Chondrocyte (in vitro differentiated cells): Measurements from ENCODE around the gene SLC4A3. TPM values are rescaled to one million over a fixed set of nuclear protein-coding genes. Genes with fewer than 3 reads are reported as not detected.
A peak's percentile ranks its signal among the peaks of the same experiment; 100 is the strongest.

ENCODE experiments used
- DNase-seq: peaks from one replicate; pipeline ENCODE4 v3.0.0; 2021; ENCODE audit warnings: mixed read lengths, low spot score
- H3K27ac Mint-ChIP-seq: one replicate; pipeline ENCODE4 v1.8.0; 2021; ENCODE audit warnings: mild to moderate bottlenecking, moderate library complexity, mixed read lengths; ENCODE audit not compliant: unreplicated experiment
- H3K27me3 Mint-ChIP-seq: 2 replicates; pipeline ENCODE4 v1.8.0; 2021; ENCODE audit warnings: low read depth, mixed read lengths
- H3K36me3 Mint-ChIP-seq: 2 replicates; pipeline ENCODE4 v1.8.0; 2021; ENCODE audit warnings: low read depth, mixed read lengths
- H3K4me1 Mint-ChIP-seq: 2 replicates; pipeline ENCODE4 v1.8.0; 2021; ENCODE audit warnings: low read depth, mild to moderate bottlenecking, mixed read lengths
- H3K4me3 Mint-ChIP-seq: one replicate; pipeline ENCODE4 v1.8.0; 2021; ENCODE audit warnings: mild to moderate bottlenecking, moderate library complexity, mixed read lengths; ENCODE audit not compliant: unreplicated experiment
- H3K9me3 Mint-ChIP-seq: 2 replicates; pipeline ENCODE4 v1.8.0; 2021; ENCODE audit warnings: low read depth, mixed read lengths
- total RNA-seq: library from RNA; stranded (reverse); gene quantifications from 3 replicates; pipeline ENCODE4 v1.2.1, GENCODE V29; 2021
- TF ChIP-seq, protein P1 (sequence below): fragments of 200-600 bp; sonication (generic); IDR thresholded peaks from 2 replicates; pipeline ENCODE4 v1.5.0; 2021; ENCODE audit warnings: antibody characterized with exemption, mild to moderate bottlenecking, moderate library complexity

SLC4A3 gene
- total RNA-seq, 1 donor from 2014 or later = 17.2 TPM

DNA sequence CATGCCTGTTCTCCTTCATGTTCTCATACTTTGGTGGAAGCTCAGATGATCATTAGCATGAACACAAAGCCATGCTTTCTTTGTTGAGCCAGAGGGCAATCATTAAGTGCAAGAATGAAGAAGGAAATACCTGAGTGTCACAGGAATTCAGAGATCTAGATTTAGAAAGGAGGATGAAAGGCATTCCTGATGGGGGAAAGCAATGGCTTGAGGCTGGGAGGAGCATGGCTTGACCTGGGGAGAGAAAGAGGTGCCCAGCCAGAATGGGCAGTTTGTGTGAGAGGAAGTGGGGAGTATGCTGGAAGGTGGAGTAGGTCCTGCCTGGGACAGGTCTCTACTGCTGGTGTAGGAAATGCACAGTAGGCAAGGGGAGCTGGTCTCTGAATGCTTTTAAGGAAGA is 35.1 kb downstream of the SLC4A3 start:
- Mint-ChIP-seq H3K27me3 (peaks cover 11% of the 10 kb centered on the region), H3K36me3 (no peaks in the 10 kb centered on the region), H3K4me3 (no peak overlapping the region), H3K9me3 (peaks cover 8% of the 10 kb centered on the region), H3K27ac (no peak overlapping the region), H3K4me1 (peaks cover 25% of the 10 kb centered on the region)
- no peak for DNase-seq
- TF ChIP-seq, protein P1, sequence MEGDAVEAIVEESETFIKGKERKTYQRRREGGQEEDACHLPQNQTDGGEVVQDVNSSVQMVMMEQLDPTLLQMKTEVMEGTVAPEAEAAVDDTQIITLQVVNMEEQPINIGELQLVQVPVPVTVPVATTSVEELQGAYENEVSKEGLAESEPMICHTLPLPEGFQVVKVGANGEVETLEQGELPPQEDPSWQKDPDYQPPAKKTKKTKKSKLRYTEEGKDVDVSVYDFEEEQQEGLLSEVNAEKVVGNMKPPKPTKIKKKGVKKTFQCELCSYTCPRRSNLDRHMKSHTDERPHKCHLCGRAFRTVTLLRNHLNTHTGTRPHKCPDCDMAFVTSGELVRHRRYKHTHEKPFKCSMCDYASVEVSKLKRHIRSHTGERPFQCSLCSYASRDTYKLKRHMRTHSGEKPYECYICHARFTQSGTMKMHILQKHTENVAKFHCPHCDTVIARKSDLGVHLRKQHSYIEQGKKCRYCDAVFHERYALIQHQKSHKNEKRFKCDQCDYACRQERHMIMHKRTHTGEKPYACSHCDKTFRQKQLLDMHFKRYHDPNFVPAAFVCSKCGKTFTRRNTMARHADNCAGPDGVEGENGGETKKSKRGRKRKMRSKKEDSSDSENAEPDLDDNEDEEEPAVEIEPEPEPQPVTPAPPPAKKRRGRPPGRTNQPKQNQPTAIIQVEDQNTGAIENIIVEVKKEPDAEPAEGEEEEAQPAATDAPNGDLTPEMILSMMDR = no peak

DNA sequence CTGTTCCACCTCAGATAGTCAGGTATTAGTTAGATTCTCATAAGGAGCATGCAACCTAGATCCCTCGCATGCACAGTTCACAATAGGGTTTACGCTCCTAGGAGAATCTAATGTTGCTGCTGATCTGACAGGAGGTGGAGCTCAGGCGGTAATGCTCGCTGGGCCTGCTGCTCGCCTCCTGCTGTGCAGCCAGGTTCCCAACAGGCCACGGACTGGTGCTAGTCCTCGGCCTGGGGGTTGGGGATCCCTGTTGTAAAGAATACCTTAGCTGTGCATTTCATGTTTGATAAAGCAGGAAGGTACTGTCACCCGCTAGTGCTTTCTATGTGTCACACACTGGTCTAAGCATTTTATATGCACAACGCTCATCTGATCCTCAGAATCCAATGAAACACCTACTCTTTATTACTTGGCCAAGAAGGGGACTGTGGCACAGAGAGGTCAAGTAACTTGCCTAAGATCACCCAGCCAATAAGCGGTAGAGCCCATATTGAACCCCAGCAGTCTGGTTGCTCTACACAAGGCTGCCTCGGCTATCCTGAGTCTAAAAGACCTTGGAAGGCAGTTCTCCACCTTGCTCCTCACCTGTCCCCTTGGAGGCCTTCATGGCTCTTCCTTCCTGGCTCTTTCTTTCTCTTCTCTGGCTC is 35.8 kb downstream of the SLC4A3 start:
- TF ChIP-seq, protein P1 = no peak
- H3K27me3 Mint-ChIP-seq = peaks cover 7% of the 10 kb centered on the region
- no peak for DNase-seq
- H3K9me3 Mint-ChIP-seq = peaks cover 8% of the 10 kb centered on the region
- no peaks in the 10 kb centered on the region for H3K36me3 Mint-ChIP-seq
- H3K4me3 Mint-ChIP-seq = no peak overlapping the region
- peaks cover 25% of the 10 kb centered on the region for H3K4me1 Mint-ChIP-seq
- no peak overlapping the region for H3K27ac Mint-ChIP-seq

DNA sequence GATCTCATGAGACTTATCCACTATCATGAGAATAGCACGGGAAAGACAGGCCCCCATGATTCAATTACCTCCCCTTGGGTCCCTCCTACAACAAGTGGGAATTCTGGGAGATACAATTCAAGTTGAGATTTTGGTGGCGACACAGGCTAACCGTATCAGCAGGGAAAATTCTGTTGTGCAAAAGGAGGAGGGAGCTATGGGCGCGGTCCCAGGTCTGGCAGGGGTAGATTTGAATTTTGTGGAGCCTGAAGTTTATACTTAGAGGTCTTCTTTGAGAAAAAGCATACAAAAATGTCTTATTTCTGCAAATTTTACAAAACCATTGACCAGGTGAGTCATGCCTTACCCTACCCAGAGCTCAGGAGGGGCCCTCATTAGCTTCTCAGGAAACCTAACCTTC is 36.6 kb downstream of the SLC4A3 start:
- TF ChIP-seq, protein P1 = no peak
- no peak overlapping the region for H3K27ac Mint-ChIP-seq

DNA sequence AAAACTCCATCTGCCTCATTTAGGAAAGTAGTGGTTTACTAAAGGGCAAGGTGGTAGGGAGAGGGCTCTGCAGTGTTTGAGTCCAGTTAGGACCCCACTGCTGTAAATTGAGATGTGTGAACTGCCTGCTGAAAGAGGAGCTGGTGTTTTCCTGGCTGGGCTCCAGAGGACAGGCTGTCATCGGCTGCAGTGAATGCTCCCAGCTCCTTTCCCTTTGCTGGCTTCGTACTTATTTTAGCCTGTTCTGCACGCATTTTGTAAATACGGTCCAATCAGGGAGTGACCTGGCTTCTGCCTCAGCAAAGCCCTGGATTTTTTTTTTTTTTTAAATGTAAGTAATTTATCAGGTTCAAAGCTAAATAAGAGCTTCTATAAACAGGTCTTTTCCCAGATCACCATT is 37.5 kb downstream of the SLC4A3 start:
- peaks cover 5% of the 10 kb centered on the region for H3K27me3 Mint-ChIP-seq
- H3K27ac Mint-ChIP-seq = peak overlapping the region; percentile 77
- H3K9me3 Mint-ChIP-seq = peaks cover 8% of the 10 kb centered on the region
- H3K4me1 Mint-ChIP-seq = peaks cover 25% of the 10 kb centered on the region
- DNase-seq = no peak
- H3K36me3 Mint-ChIP-seq = no peaks in the 10 kb centered on the region
- TF ChIP-seq, protein P1 = no peak
- H3K4me3 Mint-ChIP-seq = no peak overlapping the region

More for the DNA sequence above, 36.6 kb downstream of the SLC4A3 start:
- Mint-ChIP-seq H3K36me3 (no peaks in the 10 kb centered on the region), H3K9me3 (peaks cover 8% of the 10 kb centered on the region), H3K4me1 (peaks cover 25% of the 10 kb centered on the region), H3K27me3 (peaks cover 6% of the 10 kb centered on the region), H3K4me3 (no peak overlapping the region)
- no peak for DNase-seq

DNA sequence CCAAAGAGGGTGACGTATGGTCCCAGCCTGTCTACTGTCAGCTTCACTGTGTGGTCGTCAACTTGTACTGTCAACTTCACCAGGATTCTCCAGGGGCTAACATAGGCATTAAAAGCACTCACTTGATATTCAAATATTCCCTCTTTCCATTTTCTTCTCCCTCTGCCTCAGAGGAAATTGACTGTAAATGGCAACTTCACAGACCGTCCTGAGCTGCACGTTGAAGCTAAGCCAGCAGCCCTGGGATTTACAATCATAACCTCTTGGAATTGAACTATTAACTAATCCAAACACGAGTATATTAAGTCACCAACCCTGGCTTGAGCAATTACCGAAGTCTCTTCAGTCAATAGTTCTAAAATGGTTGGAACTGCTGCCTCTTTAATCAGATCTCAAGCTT is 38.5 kb downstream of the SLC4A3 start:
- DNase-seq = no peak
- no peak overlapping the region for H3K27ac Mint-ChIP-seq

More for the DNA sequence above, 38.5 kb downstream of the SLC4A3 start:
- Mint-ChIP-seq H3K9me3 (peaks cover 7% of the 10 kb centered on the region), H3K36me3 (no peaks in the 10 kb centered on the region), H3K4me1 (peaks cover 25% of the 10 kb centered on the region), H3K27me3 (peaks cover 5% of the 10 kb centered on the region), H3K4me3 (no peak overlapping the region)
- TF ChIP-seq, protein P1 = no peak
